GM12875 (cell line): ENCODE results near the gene VPS13D.

Source experiments
- H3K4me3 ChIP-seq: one replicate; pipeline ENCODE4 v1.5.1; 2011; ENCODE audit warnings: low read depth, low read length, control low read depth
- CTCF ChIP-seq: IDR thresholded peaks from 2 replicates; pipeline ENCODE4 v1.5.1; 2011; ENCODE audit warnings: low read depth, mild to moderate bottlenecking, control low read depth, inconsistent platforms, low read length, moderate library complexity, borderline replicate concordance; ENCODE audit not compliant: insufficient read depth

The VPS13D gene

DNA sequence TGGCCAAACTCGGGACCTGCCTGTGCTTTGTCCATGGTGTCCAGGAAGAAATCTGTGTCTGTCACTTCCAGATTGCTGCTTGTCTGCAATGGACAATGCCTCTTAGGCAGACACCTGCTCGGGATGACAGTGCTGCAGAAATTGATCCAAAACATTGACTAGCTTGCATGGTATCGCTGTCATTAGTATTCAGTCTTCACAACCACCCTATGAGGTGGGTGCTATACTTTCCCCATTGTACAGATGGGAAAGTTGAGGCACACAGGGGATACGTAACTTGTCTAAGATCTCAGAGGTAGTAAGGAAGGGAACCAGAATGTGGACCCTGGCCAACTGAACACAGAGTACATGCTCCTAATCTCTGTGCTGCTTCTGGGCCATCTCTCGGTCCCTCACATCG is 249.5 kb downstream of the VPS13D start:
- no peak for TF ChIP-seq CTCF

GRCh38 chr1:12480041-12480440 is 250.2 kb downstream of the VPS13D start:
- H3K4me3 ChIP-seq = no peak overlapping the region
- no peak for TF ChIP-seq CTCF

More for the DNA sequence above, 249.5 kb downstream of the VPS13D start:
- H3K4me3 ChIP-seq = no peak overlapping the region

- H3K4me3 ChIP-seq = no peak overlapping the region
- TF ChIP-seq CTCF = no peak
Measured at GRCh38 chr1:12480748-12481362, 251.0 kb downstream of the VPS13D start.

- H3K4me3 ChIP-seq = no peak overlapping the region
- no peak for TF ChIP-seq CTCF
Measured at GRCh38 chr1:12481928-12482327, 252.1 kb downstream of the VPS13D start.

DNA sequence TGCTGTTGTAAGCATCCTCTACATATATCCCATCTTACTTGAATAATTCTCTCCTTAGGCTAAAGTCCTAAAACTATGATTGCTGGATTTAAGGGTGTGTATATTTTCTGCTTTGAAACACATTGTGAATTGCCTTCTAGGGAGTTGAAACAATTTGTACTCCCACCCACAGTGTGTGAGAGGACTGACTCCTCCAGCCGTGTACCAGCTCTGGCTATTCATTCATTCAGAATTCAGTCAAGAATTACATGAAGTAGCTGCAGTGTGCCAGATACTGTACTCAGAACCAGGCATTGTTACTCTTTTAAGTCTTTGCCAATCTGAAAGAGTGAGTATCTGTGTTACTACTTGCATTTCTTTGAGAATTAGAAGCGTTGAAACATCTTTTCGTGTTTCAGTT is 253.2 kb downstream of the VPS13D start:
- TF ChIP-seq CTCF = no peak
- H3K4me3 ChIP-seq = no peak overlapping the region

- H3K4me3 ChIP-seq = no peak overlapping the region
- no peak for TF ChIP-seq CTCF
Measured at GRCh38 chr1:12485231-12486058, 255.6 kb downstream of the VPS13D start.

GRCh38 chr1:12486059-12486341 is 256.2 kb downstream of the VPS13D start:
- TF ChIP-seq CTCF = no peak
- no peak overlapping the region for H3K4me3 ChIP-seq
